Loucy (cell line): ENCODE results near the gene RPP14.

ENCODE experiments used
- CTCF ChIP-seq: fragments of 200-600 bp; sonication (generic); conservative IDR thresholded peaks from 2 replicates; pipeline ENCODE4 v1.5.1; 2014; ENCODE audit warnings: mild to moderate bottlenecking, antibody characterized with exemption, low read length
- EZH2phosphoT487 ChIP-seq: fragments of 200-600 bp; IDR thresholded peaks from 2 replicates; pipeline ENCODE4 v1.6.1; 2018; ENCODE audit warnings: antibody characterized with exemption, mild to moderate bottlenecking, moderate library complexity, borderline replicate concordance

- no peak for TF ChIP-seq EZH2phosphoT487
- no peak for TF ChIP-seq CTCF
These were observed 29.6 kb downstream of the RPP14 start for GRCh38 chr3:58335652-58335947.
